ENCODE results near the gene ADTRP.

The ADTRP gene

GRCh38 chr6:11778648-11779328 lies at the start of gene ADTRP:
ADTRP (minus strand) TSS chr6:11778803; CDS start chr6:11778759, 44 bp downstream.
- DNase-seq (ENCODE audit: low read depth in 1 of 2, low spot score in 1 of 2) = no peak

DNA sequence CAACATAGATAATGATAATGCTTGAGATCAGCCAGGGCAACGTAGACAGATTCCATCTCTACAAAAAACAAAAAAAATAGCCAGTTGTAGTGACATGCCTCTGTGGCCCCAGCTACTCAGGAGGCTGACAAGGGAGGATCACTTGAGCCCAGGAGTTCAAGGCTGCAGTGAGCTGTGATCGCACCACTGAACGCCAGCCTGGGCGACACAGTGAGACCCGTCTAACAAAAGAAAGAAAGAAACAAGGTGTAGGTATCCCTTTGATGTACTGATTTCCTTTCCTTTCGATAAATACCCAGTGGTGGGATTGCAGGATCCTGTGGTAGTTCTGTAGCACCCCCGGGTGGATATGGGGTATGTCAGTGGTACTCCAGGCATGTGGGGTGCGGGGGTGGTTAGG lies 48.2 kb upstream of the ADTRP start:
- no peak for DNase-seq (ENCODE audit: low read depth in 1 of 2, low spot score in 1 of 2)

- no peak for DNase-seq (ENCODE audit: low read depth in 1 of 2, low spot score in 1 of 2)
Observed at GRCh38 chr6:11824986-11825385, 46.4 kb upstream of the ADTRP start.

GRCh38 chr6:11822346-11822745 lies 43.7 kb upstream of the ADTRP start:
- no peak for DNase-seq (ENCODE audit: low read depth in 1 of 2, low spot score in 1 of 2)

DNA sequence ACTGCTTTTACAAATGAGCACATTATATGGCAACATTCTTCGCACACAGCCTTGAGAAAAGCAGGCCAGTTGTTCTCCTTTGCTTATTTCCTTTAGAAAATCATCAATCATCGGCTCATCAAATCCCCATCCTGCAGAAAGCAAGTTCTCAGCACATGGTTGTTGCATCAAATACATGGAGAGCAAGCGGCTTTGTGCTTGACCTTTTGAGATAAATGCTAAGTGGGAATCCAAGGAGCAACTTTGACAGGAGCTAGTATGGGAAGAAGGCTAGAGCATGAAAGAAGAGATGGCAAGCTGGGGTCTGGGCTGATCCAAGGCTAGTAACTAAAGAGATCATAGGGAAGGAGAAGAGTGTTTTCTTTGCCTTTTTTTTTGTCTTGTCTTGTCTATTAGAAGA lies 43.2 kb upstream of the ADTRP start:
- no peak for DNase-seq (ENCODE audit: low read depth in 1 of 2, low spot score in 1 of 2)

DNA sequence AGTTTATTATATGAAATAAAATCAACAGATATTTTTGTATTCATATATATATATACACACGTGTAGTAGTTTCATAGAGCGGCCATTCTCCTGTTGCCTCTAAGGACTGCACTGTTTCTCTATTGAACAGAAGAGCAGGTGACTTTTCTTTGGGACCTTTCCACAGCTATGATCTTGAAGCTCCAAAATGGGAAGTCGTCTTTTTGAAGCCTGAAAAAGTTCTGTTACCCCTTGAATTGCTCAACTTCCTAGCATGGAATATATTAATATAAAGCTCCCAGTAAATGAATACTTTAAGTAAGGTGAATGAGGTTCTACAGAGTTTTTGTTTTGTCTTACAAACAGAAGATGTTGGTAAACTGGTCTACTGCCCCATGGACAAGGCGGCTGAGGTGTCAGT lies 42.2 kb upstream of the ADTRP start:
- no peak for DNase-seq (ENCODE audit: low read depth in 1 of 2, low spot score in 1 of 2)

DNA sequence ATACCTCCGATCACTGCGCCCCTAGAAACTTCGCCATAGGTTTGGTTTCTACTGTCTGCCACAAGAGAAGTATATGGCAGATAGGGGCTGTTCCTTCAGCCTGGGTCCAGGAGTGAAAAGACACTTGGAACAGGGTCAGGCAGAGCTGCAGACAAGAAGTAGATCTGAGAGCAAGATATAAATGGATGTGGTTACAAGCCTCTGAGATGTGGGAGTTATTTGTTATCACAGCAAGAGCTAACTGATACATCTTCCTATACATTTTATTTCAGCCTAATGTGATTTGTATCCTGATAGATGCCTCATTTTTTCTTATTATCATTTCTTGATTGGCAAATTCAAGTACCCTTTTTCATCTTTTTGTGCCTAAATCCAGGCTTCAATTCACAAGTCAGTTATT lies 40.9 kb upstream of the ADTRP start:
- no peak for DNase-seq (ENCODE audit: low read depth in 1 of 2, low spot score in 1 of 2)

- no peak for DNase-seq (ENCODE audit: low read depth in 1 of 2, low spot score in 1 of 2)
Observed at GRCh38 chr6:11815231-11815630, 36.6 kb upstream of the ADTRP start.

DNA sequence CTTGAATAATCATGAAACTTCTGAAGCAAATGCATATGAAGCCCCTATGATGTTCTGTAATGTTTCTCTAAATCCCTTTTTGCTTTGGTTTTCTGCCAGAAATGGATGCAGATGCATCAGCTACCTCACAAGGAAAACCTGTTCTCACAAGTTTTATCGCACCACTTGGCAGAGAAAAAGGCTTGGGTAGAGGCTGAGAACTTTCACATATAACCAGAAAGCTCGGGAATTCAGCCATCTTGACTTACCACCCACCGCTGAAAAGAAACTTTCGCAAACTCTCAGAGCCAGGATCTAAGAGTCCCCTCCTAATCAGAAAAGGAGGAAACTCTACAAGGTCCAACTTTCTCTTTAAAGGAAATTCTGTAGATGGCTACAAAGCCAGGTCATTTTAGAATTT lies 36.2 kb upstream of the ADTRP start:
- no peak for DNase-seq (ENCODE audit: low read depth in 1 of 2, low spot score in 1 of 2)

- DNase-seq (ENCODE audit: low read depth in 1 of 2, low spot score in 1 of 2) = no peak
Observed at GRCh38 chr6:11814106-11814505, 35.5 kb upstream of the ADTRP start.

- DNase-seq (ENCODE audit: low read depth in 1 of 2, low spot score in 1 of 2) = no peak
Observed at GRCh38 chr6:11813606-11814005, 35.0 kb upstream of the ADTRP start.

DNA sequence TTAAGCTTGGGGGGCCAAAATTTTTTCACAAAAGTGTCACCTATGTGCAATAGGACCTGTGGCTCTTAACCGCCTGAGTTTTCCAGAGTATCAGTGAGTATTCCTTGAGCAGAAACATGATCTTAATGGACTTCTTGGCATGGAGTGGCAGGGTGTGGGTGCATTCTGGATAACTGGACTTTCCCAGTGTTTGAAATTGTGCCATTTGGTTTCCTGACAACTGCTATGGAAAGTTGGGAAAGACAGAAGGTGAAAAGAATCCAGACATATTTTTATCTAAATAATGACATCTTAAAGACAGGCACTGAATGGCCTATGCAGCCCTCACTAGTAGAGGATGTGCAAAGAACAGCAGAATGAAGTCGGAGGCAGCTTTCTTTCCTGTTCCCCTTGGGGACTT lies 34.3 kb upstream of the ADTRP start:
- DNase-seq (ENCODE audit: low read depth in 1 of 2, low spot score in 1 of 2) = no peak

DNA sequence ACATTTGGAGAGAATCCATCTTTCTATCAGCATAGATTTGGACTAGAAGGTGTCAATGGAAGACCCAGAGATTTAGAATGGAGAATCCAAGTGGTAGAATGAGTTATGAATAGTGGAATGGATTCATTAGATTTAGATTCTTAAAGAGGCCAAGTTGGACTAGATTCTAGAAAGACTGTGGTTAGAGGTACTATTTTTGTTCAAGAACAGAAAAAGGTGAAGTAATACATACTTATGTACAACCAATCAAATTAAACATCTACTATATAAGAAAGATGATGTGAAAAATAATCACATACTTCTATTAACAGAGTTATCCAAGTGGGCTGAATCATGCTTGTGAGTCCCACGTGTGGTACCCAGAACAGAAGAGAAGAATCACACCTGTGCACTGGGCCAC lies 33.8 kb upstream of the ADTRP start:
- DNase-seq (ENCODE audit: low read depth in 1 of 2, low spot score in 1 of 2) = no peak

GRCh38 chr6:11811644-11812264 lies 33.2 kb upstream of the ADTRP start:
- no peak for DNase-seq (ENCODE audit: low read depth in 1 of 2, low spot score in 1 of 2)

GRCh38 chr6:11810854-11811643 lies 32.4 kb upstream of the ADTRP start:
- DNase-seq (ENCODE audit: low read depth in 1 of 2, low spot score in 1 of 2) = no peak

- no peak for DNase-seq (ENCODE audit: low read depth in 1 of 2, low spot score in 1 of 2)
Observed at GRCh38 chr6:11810039-11810541, 31.5 kb upstream of the ADTRP start.

- DNase-seq (ENCODE audit: low read depth in 1 of 2, low spot score in 1 of 2) = no peak
Observed at GRCh38 chr6:11808054-11808453, 29.5 kb upstream of the ADTRP start.

GRCh38 chr6:11806561-11807317 lies 28.1 kb upstream of the ADTRP start:
- DNase-seq (ENCODE audit: low read depth in 1 of 2, low spot score in 1 of 2) = no peak

DNA sequence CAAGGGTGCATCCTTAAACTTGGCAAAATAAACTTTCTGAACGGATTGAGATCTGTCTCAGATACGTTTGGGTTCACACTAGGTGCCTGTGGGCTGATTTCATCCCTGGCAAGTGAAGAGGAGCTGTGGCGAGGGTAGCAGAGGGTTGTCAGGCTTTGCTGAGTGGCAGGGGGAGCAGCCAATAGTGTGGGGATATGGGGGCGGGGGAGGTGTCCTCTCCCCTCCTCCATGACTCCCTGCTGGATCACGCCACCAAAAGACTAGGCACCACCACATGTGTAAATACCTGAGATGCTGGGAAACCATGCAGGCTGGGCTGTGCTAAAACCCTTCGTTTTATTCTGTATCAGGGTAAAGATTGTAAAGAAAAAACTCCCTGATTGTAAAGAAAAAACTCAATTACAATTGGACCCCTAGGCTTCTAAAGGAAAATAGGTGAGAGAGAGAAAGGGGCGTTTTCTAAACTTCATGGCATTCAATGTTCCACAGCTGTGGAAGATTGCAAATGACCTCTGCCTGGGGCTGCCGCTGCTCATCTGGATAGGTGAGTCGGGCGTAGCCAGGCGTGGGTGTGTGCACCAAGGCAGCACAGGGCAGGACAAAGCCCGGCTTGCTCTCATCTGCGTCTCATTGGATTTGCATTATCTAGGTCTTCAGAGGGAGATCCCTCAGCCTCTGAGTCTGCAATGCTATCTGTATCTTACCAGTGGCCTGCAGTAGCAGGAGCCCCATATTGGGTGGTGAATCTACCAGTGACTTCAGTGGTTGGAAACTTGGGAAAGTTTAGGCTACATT lies 26.9 kb upstream of the ADTRP start:
- no peak for DNase-seq (ENCODE audit: low read depth in 1 of 2, low spot score in 1 of 2)

DNA sequence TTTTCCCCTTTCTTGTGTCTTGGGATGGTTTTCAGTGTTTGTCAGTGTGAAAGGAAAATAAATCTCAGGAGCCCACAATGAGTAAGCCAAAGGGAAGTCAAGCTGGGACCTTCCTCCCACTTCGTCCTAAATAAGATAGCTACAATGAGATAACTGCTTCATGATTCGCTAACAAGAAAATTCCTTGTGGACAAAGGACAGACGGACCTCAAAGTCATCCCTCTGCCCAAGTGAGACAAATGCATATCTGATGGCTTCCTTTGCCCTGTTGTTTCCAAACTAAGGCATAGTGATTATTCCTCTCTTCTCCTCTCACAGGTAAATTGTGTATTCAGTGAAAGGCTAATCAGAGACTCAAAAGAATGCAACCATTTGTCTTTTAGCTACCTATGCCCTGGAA lies 26.1 kb upstream of the ADTRP start:
- no peak for DNase-seq (ENCODE audit: low read depth in 1 of 2, low spot score in 1 of 2)

DNA sequence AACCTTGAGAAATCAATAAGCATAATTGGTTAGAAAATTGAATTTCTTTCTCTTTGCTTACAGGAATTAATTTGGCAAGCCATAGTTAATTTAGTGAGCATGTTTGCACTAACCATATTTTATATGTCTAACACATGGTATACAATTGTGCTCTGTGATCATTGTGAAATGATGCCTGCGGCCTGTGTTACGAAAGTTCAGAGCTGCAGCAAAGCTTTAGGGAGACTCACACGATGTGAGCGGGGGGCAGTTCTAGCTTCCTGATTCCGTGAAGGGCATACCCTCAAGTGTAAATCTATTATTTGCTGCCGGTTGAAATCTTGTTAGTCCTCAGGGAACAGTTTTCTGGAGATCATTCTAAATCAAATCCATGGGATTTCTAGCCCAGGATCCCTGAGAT lies 25.5 kb upstream of the ADTRP start:
- no peak for DNase-seq (ENCODE audit: low read depth in 1 of 2, low spot score in 1 of 2)
